Smooth muscle cell (in vitro differentiated cells): ENCODE results near the gene TCF7. TPM values are rescaled to one million over a fixed set of nuclear protein-coding genes. Genes with fewer than 3 reads are reported as not detected.

Experiments used
- DNase-seq: peaks from one replicate; lab custom pipeline; 2025; ENCODE audit not compliant: unreplicated experiment; lab: John Stamatoyannopoulos, UW
- H2AFZ ChIP-seq: fragments of 200-600 bp; sonication (generic); 2 replicates; pipeline ENCODE4 v1.6.0; 2016; ENCODE audit warnings: antibody characterized with exemption, low read depth, mild to moderate bottlenecking
- H3F3A ChIP-seq: fragments of 200-600 bp; sonication (generic); 2 replicates; pipeline ENCODE4 v1.6.0; 2017; ENCODE audit warnings: antibody characterized with exemption, low read depth
- H3K27ac ChIP-seq: fragments of 200-600 bp; sonication (generic); 2 replicates; pipeline ENCODE4 v1.5.1; 2016; ENCODE audit warnings: low read depth, mild to moderate bottlenecking
- H3K27me3 ChIP-seq: fragments of 200-600 bp; sonication (generic); 2 replicates; pipeline ENCODE4 v1.6.1; 2016; ENCODE audit warnings: low read depth, mild to moderate bottlenecking
- H3K36me3 ChIP-seq: fragments of 200-600 bp; sonication (generic); 2 replicates; pipeline ENCODE4 v1.5.1; 2016; ENCODE audit warnings: low read depth
- H3K4me1 ChIP-seq: fragments of 200-600 bp; sonication (generic); 2 replicates; pipeline ENCODE4 v1.5.1; 2016; ENCODE audit warnings: low read depth
- H3K4me2 ChIP-seq: fragments of 200-600 bp; sonication (generic); 2 replicates; pipeline ENCODE4 v1.6.0; 2016; ENCODE audit warnings: mild to moderate bottlenecking
- H3K4me3 ChIP-seq: fragments of 200-600 bp; sonication (generic); 2 replicates; pipeline ENCODE4 v1.5.1; 2016; ENCODE audit warnings: mild to moderate bottlenecking
- H3K79me2 ChIP-seq: fragments of 200-600 bp; sonication (generic); 2 replicates; pipeline ENCODE4 v1.6.0; 2016; ENCODE audit warnings: low read depth, mild to moderate bottlenecking
- H3K9ac ChIP-seq: fragments of 200-600 bp; sonication (generic); 2 replicates; pipeline ENCODE4 v1.6.0; 2016; ENCODE audit warnings: low read depth
- H3K9me3 ChIP-seq: fragments of 200-600 bp; sonication (generic); replicated peaks from 2 replicates; pipeline ENCODE4 v1.5.1; 2016; ENCODE audit warnings: low read depth
- H4K20me1 ChIP-seq: fragments of 200-600 bp; sonication (generic); 2 replicates; pipeline ENCODE4 v1.6.0; 2016; ENCODE audit warnings: low read depth
- WGBS: methylation state at CpG from one replicate; pipeline ENCODE4 v1.1.7; 2016; ENCODE audit warnings: low lambda C conversion rate; 5-methylcytosine and 5-hydroxymethylcytosine counted together
- polyA plus RNA-seq: library from polyadenylated mRNA; unstranded; fragments of >200 nt; fragmentation: Nextera tagmentation; extraction: Ambion mirVana; gene quantifications from 2 replicates; pipeline ENCODE4 v1.2.1, GENCODE V29; 2016
- total RNA-seq: library from RNA; depleted of rRNA; stranded (reverse); fragments of >200 nt; gene quantifications from 2 replicates; pipeline ENCODE4 v1.2.3, GENCODE V29; 2014
- TF ChIP-seq, protein P1 (sequence below): fragments of 200-600 bp; sonication (generic); IDR thresholded peaks from 2 replicates; pipeline ENCODE4 v1.5.1; 2017; ENCODE audit warnings: borderline replicate concordance, mild to moderate bottlenecking, antibody characterized with exemption; ENCODE audit not compliant: insufficient read depth, poor library complexity, severe bottlenecking

Gene TCF7
- total and polyA plus RNA-seq, 2 experiments from 2014 or later, result 1.8 to 3.4 TPM

DNA sequence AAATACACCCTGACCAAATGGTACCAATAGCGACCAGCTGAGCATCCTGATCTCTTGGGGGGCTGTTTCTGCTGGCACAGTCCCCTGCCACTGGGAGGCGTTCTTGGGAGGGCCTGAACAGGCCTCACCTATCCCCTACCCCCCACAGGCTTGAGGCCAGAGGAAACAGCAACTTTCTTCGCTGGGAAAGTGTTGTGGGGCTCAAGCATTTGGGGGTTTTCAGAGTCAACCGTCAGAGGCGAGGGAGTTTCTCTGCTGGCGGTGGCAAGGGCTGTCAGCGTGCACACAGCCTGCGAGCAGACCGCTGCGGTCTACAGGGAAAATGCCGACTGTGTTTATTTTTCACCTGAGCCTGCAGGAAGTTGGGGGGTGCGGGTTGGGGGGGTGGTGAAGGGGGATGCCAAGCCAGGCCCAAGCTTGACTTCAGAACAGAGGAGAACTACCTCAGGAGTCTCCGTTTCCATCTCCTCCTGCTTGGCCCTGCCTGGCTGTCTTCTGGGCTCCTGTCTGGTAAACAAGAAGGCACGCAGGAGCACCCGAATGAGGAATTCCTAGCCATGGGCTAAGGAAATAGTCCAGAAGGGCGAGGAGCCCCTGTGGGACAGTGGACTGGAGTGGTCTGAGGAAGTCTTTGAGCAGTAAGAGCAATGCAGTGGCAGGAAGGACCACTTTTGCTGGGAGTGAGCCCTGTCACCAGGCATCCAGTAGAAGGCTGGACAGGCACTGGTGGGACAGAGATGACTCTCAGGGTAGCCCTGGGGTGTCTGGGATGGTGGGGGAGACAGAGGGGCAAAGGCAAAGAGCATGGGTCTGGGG, 18.1 kb downstream of the TCF7 start:
- no peak for DNase-seq
- no peak overlapping the region for H3K4me2 ChIP-seq

DNA sequence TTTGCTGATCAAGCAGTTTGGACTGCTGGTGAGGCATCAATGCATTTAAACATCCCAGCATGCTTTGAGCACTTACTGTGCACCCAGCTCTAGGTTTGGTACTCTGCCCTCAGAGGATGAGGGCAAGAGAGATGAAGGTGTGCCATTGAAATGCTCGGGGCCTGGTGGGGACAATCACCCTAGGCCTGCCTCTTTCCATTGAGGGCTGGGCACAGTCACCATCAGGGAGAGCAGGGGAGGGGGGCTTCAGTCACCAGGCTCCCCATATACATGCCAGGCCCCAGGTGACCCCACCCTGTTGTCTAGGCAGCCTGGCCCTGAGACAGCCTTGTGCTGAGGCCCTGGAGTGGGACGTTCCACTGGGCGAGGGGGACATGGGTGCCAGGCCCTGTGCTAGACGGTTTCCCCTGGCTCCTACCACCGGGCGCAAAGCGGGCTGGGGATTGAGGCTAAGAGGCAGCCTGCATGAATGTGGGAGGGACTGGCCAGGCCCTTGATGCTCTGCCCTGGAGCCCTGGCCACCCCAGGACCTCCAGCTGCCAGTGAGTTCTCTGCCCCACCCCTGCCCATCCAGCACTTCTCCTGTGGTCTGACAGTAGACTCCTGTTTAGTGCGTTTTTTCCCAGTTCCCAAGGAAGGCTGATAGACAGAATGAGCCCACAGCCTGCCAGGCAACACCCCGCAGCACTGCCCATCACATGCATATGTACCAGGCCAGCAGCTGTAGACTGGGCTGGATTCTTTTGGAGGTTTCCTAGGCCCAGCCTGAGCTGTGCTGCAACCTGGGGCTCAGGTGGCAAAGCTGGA, 18.9 kb downstream of the TCF7 start:
- no peak for DNase-seq
- no peak overlapping the region for H3K9ac ChIP-seq
- H3F3A ChIP-seq, result no peaks in the 10 kb centered on the region
- H3K4me1 ChIP-seq, result no peaks in the 10 kb centered on the region
- H3K79me2 ChIP-seq, result peaks cover 5% of the 10 kb centered on the region
- peaks cover 100% of the 10 kb centered on the region for H4K20me1 ChIP-seq
- no peak overlapping the region for H3K4me3 ChIP-seq
- H3K4me2 ChIP-seq, result no peak overlapping the region
- no peaks in the 10 kb centered on the region for H3K9me3 ChIP-seq
- no peaks in the 10 kb centered on the region for H3K27me3 ChIP-seq
- no peaks in the 10 kb centered on the region for H3K36me3 ChIP-seq
- no peak overlapping the region for H2AFZ ChIP-seq
- WGBS, result 95% methylated on average over 9 of the region's 9 CpGs
- H3K27ac ChIP-seq, result no peak overlapping the region
- TF ChIP-seq, protein P1, sequence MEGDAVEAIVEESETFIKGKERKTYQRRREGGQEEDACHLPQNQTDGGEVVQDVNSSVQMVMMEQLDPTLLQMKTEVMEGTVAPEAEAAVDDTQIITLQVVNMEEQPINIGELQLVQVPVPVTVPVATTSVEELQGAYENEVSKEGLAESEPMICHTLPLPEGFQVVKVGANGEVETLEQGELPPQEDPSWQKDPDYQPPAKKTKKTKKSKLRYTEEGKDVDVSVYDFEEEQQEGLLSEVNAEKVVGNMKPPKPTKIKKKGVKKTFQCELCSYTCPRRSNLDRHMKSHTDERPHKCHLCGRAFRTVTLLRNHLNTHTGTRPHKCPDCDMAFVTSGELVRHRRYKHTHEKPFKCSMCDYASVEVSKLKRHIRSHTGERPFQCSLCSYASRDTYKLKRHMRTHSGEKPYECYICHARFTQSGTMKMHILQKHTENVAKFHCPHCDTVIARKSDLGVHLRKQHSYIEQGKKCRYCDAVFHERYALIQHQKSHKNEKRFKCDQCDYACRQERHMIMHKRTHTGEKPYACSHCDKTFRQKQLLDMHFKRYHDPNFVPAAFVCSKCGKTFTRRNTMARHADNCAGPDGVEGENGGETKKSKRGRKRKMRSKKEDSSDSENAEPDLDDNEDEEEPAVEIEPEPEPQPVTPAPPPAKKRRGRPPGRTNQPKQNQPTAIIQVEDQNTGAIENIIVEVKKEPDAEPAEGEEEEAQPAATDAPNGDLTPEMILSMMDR, result no peak

More for the DNA sequence above, 18.1 kb downstream of the TCF7 start:
- no peaks in the 10 kb centered on the region for H3K36me3 ChIP-seq
- H3K27ac ChIP-seq, result no peak overlapping the region
- peaks cover 100% of the 10 kb centered on the region for H4K20me1 ChIP-seq
- peaks cover 5% of the 10 kb centered on the region for H3K79me2 ChIP-seq
- no peaks in the 10 kb centered on the region for H3K27me3 ChIP-seq
- H2AFZ ChIP-seq, result no peak overlapping the region
- no peaks in the 10 kb centered on the region for H3K9me3 ChIP-seq
- no peaks in the 10 kb centered on the region for H3K4me1 ChIP-seq
- no peak overlapping the region for H3K4me3 ChIP-seq
- TF ChIP-seq, protein P1, result no peak
- WGBS, result 94% methylated on average over 16 of the region's 16 CpGs
- H3K9ac ChIP-seq, result no peak overlapping the region
- no peaks in the 10 kb centered on the region for H3F3A ChIP-seq

DNA sequence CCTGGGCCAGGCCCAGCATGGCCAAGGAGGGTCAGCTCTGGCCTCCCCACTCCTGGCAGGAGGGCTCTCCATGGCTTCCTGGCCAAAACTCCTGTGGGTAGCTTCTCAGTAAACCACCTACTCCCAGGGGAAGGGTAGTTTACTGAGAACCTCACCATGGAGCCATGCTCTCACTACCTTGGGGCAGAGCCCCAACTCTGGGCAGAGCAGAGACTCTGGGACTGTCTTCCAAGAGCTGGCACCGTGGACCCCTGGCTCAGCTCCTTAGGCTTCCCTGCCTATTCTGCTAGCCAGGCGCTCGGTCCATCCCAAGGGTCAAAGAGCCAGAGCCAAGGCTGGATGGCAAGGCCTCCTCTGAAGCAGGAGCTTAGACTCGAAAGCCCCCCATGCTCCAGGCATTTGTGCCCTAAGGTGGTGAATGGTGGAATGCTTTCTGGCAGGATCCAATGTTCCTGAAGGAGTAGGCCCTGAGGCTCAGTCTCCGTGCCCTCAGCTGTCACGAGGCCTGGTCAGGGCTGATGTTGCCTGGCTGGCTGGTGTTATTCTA, 19.6 kb downstream of the TCF7 start:
- H2AFZ ChIP-seq, result no peak overlapping the region
- H3K4me3 ChIP-seq, result no peak overlapping the region
- H4K20me1 ChIP-seq, result peaks cover 100% of the 10 kb centered on the region
- H3K4me2 ChIP-seq, result no peak overlapping the region
- no peak overlapping the region for H3K27ac ChIP-seq
- peaks cover 5% of the 10 kb centered on the region for H3K79me2 ChIP-seq
- no peaks in the 10 kb centered on the region for H3K4me1 ChIP-seq
- H3F3A ChIP-seq, result no peaks in the 10 kb centered on the region
- WGBS, result 91% methylated on average over 6 of the region's 6 CpGs
- no peaks in the 10 kb centered on the region for H3K36me3 ChIP-seq
- TF ChIP-seq, protein P1, result no peak
- H3K9me3 ChIP-seq, result no peaks in the 10 kb centered on the region
- no peak for DNase-seq
- no peak overlapping the region for H3K9ac ChIP-seq
- no peaks in the 10 kb centered on the region for H3K27me3 ChIP-seq
